Right atrium auricular region (tissue), 2 donors: ENCODE measurements around the gene MICAL2. TPM values are rescaled to one million over a fixed set of nuclear protein-coding genes. Genes with fewer than 3 reads are reported as not detected.
"Not testable (repeated sequence)": the region's sequence is repeated elsewhere in the genome, so short reads cannot be mapped to it uniquely, and the experiment has no call there.

Source experiments
- DNase-seq: peaks from one replicate; pipeline ENCODE4 v3.0.0-alpha.2; 2019; ENCODE audit warnings: low spot score
- H3K27ac ChIP-seq, 2 donors: fragments of 200-600 bp; sonication (generic); 1 replicate in 1 of 2; 2 replicates in 1 of 2; pipeline ENCODE4 v1.5.1; 2016 to 2019
- H3K27me3 ChIP-seq, 2 donors: fragments of 200-600 bp; sonication (generic); one replicate each; pipeline versions ENCODE4 v1.5.1 to v1.6.0; 2017 to 2019
- H3K36me3 ChIP-seq: fragments of 200-600 bp; sonication (generic); one replicate; pipeline ENCODE4 v1.5.1; 2016
- H3K4me1 ChIP-seq, 2 donors: fragments of 200-600 bp; sonication (generic); one replicate each; pipeline versions ENCODE4 v1.5.1 to v1.6.0; 2017 to 2019
- H3K4me3 ChIP-seq, 2 donors: fragments of 200-600 bp; sonication (generic); 1 replicate in 1 of 2; 2 replicates in 1 of 2; pipeline ENCODE4 v1.5.1; 2017 to 2019; ENCODE audit warnings: mild to moderate bottlenecking in 1 of 2, moderate library complexity in 1 of 2
- H3K9me3 ChIP-seq, 2 donors: fragments of 200-600 bp; sonication (generic); one replicate each; pipeline ENCODE4 v1.5.1; 2019
- total RNA-seq, 2 donors: library from RNA; depleted of rRNA; stranded (reverse); fragments of >200 nt; gene quantifications; one replicate each; pipeline ENCODE4 v1.1.0, GENCODE V29; 2016
- TF ChIP-seq, protein P1 (sequence below), 2 donors: fragments of 200-600 bp; sonication (generic); IDR thresholded peaks; one replicate each; pipeline ENCODE4 v1.5.1; 2019; ENCODE audit warnings: antibody characterized with exemption in 2 of 2

Gene MICAL2
- total RNA-seq, 2 donors from 2014 or later = 77.6 to 84.5 TPM

DNA sequence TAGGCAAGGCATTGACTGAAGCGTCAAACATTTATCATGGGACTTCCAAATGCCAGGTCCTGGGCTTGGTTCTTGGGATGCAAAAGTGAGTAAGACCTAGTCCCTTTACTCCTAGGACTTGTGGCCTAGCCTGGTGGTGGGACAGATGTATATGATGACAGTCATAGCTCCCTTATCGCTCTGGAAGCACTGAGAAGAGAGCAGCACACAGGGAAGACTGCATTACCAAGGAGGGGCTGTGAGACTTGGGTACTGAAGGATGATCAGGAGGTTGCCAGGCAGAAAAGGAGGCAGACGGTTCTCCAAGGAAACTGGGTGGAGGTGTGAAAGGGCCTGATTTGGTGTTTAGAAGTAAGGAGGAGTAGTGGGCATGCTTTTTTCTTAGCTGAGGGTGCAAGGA lies 32.5 kb downstream of the MICAL2 start:
- H3K4me3 ChIP-seq = no peak overlapping the region
- H3K4me1 ChIP-seq = peaks cover 0 to 75% of the 10 kb centered on the region in 2 donors
- H3K36me3 ChIP-seq = no peaks in the 10 kb centered on the region
- H3K9me3 ChIP-seq = no peaks in the 10 kb centered on the region
- H3K27ac ChIP-seq = peak overlapping the region in 1 of 2 donors; percentile 69
- no peaks in the 10 kb centered on the region for H3K27me3 ChIP-seq
- no peak for DNase-seq
- TF ChIP-seq, protein P1, sequence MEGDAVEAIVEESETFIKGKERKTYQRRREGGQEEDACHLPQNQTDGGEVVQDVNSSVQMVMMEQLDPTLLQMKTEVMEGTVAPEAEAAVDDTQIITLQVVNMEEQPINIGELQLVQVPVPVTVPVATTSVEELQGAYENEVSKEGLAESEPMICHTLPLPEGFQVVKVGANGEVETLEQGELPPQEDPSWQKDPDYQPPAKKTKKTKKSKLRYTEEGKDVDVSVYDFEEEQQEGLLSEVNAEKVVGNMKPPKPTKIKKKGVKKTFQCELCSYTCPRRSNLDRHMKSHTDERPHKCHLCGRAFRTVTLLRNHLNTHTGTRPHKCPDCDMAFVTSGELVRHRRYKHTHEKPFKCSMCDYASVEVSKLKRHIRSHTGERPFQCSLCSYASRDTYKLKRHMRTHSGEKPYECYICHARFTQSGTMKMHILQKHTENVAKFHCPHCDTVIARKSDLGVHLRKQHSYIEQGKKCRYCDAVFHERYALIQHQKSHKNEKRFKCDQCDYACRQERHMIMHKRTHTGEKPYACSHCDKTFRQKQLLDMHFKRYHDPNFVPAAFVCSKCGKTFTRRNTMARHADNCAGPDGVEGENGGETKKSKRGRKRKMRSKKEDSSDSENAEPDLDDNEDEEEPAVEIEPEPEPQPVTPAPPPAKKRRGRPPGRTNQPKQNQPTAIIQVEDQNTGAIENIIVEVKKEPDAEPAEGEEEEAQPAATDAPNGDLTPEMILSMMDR (IDR thresholded peaks at IDR 0.05) = no peak

DNA sequence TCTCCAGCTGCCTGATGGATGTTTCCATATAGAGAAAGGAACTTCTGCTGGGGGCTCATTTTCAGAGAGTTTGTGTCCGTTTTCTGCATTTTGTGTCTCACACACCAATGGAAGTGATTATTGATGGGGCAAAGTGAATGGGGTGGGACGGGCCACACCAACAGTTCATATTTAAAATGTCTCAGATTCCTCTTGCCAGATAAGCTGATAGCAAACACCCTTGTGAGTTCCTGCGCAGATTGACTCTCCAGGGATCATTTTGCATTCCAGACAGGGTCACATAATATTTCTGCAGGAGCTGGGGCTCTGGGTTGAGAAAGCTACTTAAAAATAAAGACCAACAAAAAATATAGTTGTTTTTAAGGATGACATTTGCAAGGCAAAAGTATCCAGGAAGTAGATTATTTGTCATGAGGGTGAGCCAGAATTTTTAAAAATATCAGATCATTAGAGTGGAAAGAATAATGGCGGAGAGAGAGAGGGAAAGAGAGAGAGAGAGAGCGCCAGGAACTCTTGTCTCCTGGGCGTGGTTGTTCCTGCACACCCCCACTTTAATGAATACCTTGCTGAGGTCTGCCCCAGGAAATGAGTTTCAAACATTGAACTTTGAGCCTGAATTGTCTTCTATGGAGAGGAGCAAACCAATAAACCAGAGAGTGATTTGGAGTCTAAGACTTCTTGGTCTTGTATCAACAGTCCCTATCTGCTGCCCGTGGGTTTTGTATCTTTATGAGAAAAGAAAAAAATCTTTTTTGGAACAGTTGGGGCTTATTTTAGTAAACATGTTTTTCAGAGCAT lies 33.3 kb downstream of the MICAL2 start:
- Histone ChIP-seq H3K4me1 (peaks cover 0 to 73% of the 10 kb centered on the region in 2 donors), H3K4me3 (no peak overlapping the region), H3K36me3 (no peaks in the 10 kb centered on the region), H3K9me3 (no peaks in the 10 kb centered on the region), H3K27me3 (no peaks in the 10 kb centered on the region), H3K27ac (peak overlapping the region; percentile 44 to 69)
- TF ChIP-seq, protein P1 (IDR thresholded peaks at IDR 0.05) = no peak
- no peak for DNase-seq

DNA sequence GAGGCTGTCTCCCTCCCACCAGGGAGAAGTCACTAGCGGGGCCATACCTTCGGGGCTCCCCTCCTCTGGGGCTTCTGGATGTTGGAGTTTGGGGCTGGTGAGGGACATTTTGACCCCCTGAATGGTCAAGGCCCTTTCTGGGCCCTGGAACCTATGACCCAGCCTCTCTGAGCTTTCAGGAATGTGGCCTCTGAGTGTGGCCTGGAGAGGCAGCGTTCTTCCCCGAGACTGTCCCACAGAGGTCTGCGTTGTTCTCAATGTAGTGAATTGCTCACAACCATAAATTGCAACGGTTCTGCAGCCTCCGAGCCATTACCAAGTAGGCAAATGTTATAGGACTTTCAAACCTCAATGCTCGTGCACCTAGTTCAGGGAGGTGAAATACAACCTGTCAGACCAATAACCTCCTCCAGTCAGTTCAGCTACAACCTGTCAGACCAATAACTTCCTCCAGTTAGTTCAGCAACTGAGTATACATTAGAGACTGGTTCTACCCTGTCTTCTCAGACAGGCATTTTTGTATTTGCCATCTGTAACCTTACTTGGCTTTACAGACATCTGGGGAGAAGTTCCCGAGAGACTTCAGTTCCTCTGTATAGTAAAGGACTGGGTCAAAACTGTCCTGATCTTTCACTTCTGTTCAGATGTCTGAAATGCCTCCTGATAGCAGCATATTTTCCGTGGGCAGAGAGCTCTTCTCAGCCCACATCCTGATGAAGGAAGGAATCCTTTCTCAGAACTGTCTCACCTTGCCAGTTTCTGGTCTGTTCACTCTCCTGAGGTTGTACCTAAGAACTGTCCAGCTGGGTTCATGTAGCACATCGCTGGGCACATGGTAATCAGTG lies 34.2 kb downstream of the MICAL2 start:
- Histone ChIP-seq H3K36me3 (no peaks in the 10 kb centered on the region), H3K4me3 (no peak overlapping the region), H3K4me1 (peaks cover 0 to 73% of the 10 kb centered on the region in 2 donors), H3K9me3 (no peaks in the 10 kb centered on the region), H3K27me3 (no peaks in the 10 kb centered on the region), H3K27ac (peak overlapping the region; percentile 44 to 69)
- TF ChIP-seq, protein P1 (IDR thresholded peaks at IDR 0.05) = no peak
- DNase-seq = no peak

DNA sequence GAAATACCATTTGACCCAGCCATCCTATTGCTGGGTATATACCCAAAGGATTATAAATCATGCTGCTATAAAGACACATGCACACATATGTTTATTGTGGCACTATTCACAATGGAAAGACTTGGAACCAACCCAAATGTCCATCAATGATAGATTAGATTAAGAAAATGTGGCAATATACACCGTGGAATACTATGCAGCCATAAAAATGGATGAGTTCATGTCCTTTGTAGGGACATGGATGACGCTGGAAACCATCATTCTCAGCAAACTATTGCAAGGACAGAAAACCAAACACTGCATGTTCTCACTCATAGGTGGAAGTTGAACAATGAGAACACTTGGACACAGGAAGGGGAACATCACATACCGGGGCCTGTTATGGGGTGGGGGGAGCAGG lies 36.3 kb downstream of the MICAL2 start:
- not testable (repeated sequence) for H3K27me3 ChIP-seq, H3K27ac ChIP-seq, H3K36me3 ChIP-seq, H3K9me3 ChIP-seq, DNase-seq, H3K4me3 ChIP-seq
- peaks cover 0 to 61% of the 10 kb centered on the region in 2 donors for H3K4me1 ChIP-seq

DNA sequence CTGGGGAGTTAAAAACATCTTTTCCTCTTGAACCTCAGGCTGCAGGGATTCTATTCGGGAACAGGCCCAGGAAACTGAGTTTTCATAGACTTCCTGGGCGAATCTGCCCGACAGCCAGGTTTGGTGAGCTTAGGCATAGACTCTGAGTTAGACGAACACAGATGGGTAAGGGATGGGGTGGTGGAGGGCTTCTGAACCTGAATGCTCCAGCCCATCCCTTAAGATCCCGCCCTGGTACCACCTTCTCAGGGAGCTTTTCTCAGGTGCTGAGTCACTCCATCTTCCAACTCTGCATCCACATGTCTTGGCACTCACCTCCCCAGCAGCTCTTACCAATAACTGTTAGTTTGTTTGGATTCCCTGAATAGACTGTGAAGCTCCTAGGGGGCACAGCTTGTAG lies 37.4 kb downstream of the MICAL2 start:
- H3K36me3 ChIP-seq = no peaks in the 10 kb centered on the region
- DNase-seq = no peak
- H3K4me3 ChIP-seq = no peak overlapping the region
- H3K9me3 ChIP-seq = no peaks in the 10 kb centered on the region
- peaks cover 0 to 50% of the 10 kb centered on the region in 2 donors for H3K4me1 ChIP-seq
- no peak overlapping the region for H3K27ac ChIP-seq
- H3K27me3 ChIP-seq = no peaks in the 10 kb centered on the region
- TF ChIP-seq, protein P1 (IDR thresholded peaks at IDR 0.05) = no peak

DNA sequence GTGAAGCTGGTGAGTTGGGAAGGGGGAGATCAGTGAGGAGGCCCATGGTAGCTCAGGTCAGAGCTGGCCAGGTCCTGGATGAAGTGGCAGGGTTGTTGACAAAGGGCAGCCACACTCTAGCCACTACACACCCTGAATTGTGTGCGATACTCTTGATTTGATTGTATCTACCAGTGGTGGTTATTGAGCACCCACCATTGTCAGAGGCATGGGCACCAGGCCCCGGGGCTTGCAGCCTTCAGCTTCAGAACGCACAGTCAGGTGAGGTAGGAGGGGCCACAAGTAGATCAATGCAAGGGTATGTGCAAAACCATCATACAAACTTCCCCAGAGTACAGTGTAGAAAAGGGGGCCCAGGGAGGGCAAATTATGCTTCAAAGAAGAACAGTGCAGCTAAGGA lies 38.1 kb downstream of the MICAL2 start:
- Histone ChIP-seq H3K4me3 (no peak overlapping the region), H3K27ac (no peak overlapping the region), H3K9me3 (no peaks in the 10 kb centered on the region), H3K27me3 (no peaks in the 10 kb centered on the region), H3K4me1 (peaks cover 0 to 43% of the 10 kb centered on the region in 2 donors), H3K36me3 (peaks cover 5% of the 10 kb centered on the region)
- no peak for DNase-seq
- TF ChIP-seq, protein P1 (IDR thresholded peaks at IDR 0.05) = no peak
